Neural progenitor cell (in vitro differentiated cells): ENCODE results near the gene HCRTR1. TPM values are rescaled to one million over a fixed set of nuclear protein-coding genes. Genes with fewer than 3 reads are reported as not detected.

ENCODE experiments used
- DNase-seq: peaks from one replicate; pipeline ENCODE4 v3.0.0-alpha.2; 2016; ENCODE audit warnings: low spot score
- H2AFZ ChIP-seq: fragments of 200-600 bp; sonication (generic); replicated peaks from 2 replicates; pipeline ENCODE4 v1.6.1; 2016; ENCODE audit warnings: antibody characterized with exemption
- H3F3A ChIP-seq: fragments of 200-600 bp; sonication (generic); 2 replicates; pipeline ENCODE4 v1.6.1; 2016; ENCODE audit warnings: antibody characterized with exemption, low read depth
- H3K27ac ChIP-seq: fragments of 200-600 bp; sonication (generic); 2 replicates; pipeline ENCODE4 v1.5.1; 2016; ENCODE audit warnings: mild to moderate bottlenecking
- H3K27me3 ChIP-seq: fragments of 200-600 bp; sonication (generic); 2 replicates; pipeline ENCODE4 v1.6.1; 2016; ENCODE audit warnings: mild to moderate bottlenecking, moderate library complexity
- H3K36me3 ChIP-seq: fragments of 200-600 bp; sonication (generic); 2 replicates; pipeline ENCODE4 v1.5.1; 2016
- H3K4me1 ChIP-seq: fragments of 200-600 bp; sonication (generic); 2 replicates; pipeline ENCODE4 v1.6.1; 2016; ENCODE audit warnings: mixed run types
- H3K4me2 ChIP-seq: fragments of 200-600 bp; sonication (generic); 2 replicates; pipeline ENCODE4 v1.6.1; 2016
- H3K4me3 ChIP-seq: fragments of 200-600 bp; sonication (generic); 2 replicates; pipeline ENCODE4 v1.5.1; 2016
- H3K79me2 ChIP-seq: fragments of 200-600 bp; sonication (generic); 2 replicates; pipeline ENCODE4 v1.6.1; 2016; ENCODE audit warnings: low read depth
- H3K9ac ChIP-seq: fragments of 200-600 bp; sonication (generic); 2 replicates; pipeline ENCODE4 v1.6.1; 2016
- H3K9me3 ChIP-seq: fragments of 200-600 bp; sonication (generic); 2 replicates; pipeline ENCODE4 v1.5.1; 2016; ENCODE audit warnings: low read depth
- H4K20me1 ChIP-seq: fragments of 200-600 bp; sonication (generic); 2 replicates; pipeline ENCODE4 v1.6.1; 2016; ENCODE audit warnings: low read depth
- H3K27ac Mint-ChIP-seq: 3 replicates; pipeline ENCODE4 v1.8.0; 2021; ENCODE audit warnings: mixed read lengths
- H3K27me3 Mint-ChIP-seq: 2 replicates; pipeline ENCODE4 v1.8.0; 2022; ENCODE audit warnings: low read depth, mild to moderate bottlenecking, inconsistent platforms, moderate library complexity, mixed read lengths; ENCODE audit not compliant: insufficient read depth
- H3K36me3 Mint-ChIP-seq: 3 replicates; pipeline ENCODE4 v1.8.0; 2021; ENCODE audit warnings: mixed read lengths
- H3K4me1 Mint-ChIP-seq: 3 replicates; pipeline ENCODE4 v1.8.0; 2021; ENCODE audit warnings: mixed read lengths
- H3K4me3 Mint-ChIP-seq: 3 replicates; pipeline ENCODE4 v1.8.0; 2021; ENCODE audit warnings: mild to moderate bottlenecking, moderate library complexity, mixed read lengths
- H3K9me3 Mint-ChIP-seq: 3 replicates; pipeline ENCODE4 v1.8.0; 2020; ENCODE audit warnings: mixed read lengths
- EZH2 ChIP-seq: fragments of 200-600 bp; sonication (generic); IDR thresholded peaks from 2 replicates; pipeline ENCODE4 v1.6.1; 2017; ENCODE audit warnings: antibody characterized with exemption, mild to moderate bottlenecking, moderate library complexity
- EZH2phosphoT487 ChIP-seq: fragments of 200-600 bp; sonication (generic); IDR thresholded peaks from 2 replicates; pipeline ENCODE4 v1.6.1; 2017; ENCODE audit warnings: antibody characterized with exemption
- total RNA-seq: library from RNA; depleted of rRNA; stranded (reverse); fragments of >200 nt; gene quantifications from 2 replicates; pipeline ENCODE4 v1.2.3, GENCODE V29; 2015; ENCODE audit warnings: low replicate concordance
- TF ChIP-seq, protein P1 (sequence below): fragments of 200-600 bp; sonication (generic); IDR thresholded peaks from 2 replicates; pipeline ENCODE4 v1.5.1; 2017; ENCODE audit warnings: antibody characterized with exemption, mild to moderate bottlenecking

Gene HCRTR1
- total RNA-seq, 1 donor from 2014 or later: not detected

DNA sequence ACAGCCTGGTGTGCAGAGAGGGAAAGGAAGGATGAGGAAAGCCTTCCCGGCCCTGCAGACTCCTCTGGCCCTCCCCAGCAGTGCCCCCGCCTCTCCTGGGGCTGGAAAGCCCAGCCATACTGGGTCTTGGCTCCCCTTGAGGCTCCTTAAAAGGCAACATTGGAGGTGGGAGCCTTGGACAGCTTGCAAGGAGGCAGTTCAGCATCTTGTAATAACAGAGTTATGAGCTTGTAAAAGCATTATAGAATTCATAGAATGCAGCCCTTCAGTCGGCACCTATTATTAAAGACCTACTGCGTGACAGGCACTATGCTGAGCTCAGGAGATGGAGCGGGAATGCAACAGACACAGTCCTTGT, 37.0 kb upstream of the HCRTR1 start:
- H3K4me1 ChIP-seq: peaks cover 10% of the 10 kb centered on the region

DNA sequence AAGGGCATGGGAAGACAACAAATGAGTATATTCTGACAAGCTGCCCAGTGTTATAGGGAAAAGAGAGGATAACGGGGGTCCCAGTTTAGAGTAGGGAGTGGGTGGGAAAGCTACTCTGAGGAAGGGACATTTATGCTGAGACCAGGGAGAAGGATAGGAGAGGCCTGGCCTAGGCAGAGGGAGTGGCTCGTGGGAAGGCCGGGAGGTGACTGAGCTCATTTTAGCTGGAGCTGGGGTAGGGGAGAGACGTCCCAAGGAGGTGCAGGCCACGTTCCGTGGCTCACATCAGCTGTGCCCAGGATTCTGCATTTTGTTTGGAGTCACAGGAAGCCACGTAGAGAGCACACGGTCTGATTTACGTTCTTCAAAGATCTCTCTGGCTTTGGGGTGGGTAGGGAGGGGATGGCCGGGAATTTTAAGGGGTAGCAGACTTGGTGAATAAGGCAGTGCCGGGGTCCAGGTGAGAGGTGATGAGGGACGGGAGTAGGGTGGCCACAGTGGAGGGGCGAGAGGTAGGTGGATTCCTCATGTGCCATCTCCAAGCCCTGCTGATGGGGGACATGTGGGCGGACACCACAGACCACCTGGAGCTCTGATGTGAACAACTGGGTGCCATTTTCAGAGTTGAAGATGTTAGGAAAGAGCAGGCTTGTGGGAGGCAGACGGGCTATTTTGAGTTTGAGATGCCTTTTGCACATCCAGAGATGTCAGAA, 36.4 kb upstream of the HCRTR1 start:
- Histone ChIP-seq H2AFZ (no peak overlapping the region), H3K4me1 (peaks cover 6% of the 10 kb centered on the region), H3K27ac (no peak overlapping the region), H3K79me2 (no peaks in the 10 kb centered on the region), H3F3A (no peaks in the 10 kb centered on the region), H3K36me3 (no peaks in the 10 kb centered on the region), H3K27me3 (peaks cover 26% of the 10 kb centered on the region), H3K9me3 (no peaks in the 10 kb centered on the region), H3K4me3 (no peak overlapping the region), H4K20me1 (no peaks in the 10 kb centered on the region), H3K4me2 (no peak overlapping the region), H3K9ac (no peak overlapping the region)
- no peak for TF ChIP-seq EZH2phosphoT487
- TF ChIP-seq, protein P1, sequence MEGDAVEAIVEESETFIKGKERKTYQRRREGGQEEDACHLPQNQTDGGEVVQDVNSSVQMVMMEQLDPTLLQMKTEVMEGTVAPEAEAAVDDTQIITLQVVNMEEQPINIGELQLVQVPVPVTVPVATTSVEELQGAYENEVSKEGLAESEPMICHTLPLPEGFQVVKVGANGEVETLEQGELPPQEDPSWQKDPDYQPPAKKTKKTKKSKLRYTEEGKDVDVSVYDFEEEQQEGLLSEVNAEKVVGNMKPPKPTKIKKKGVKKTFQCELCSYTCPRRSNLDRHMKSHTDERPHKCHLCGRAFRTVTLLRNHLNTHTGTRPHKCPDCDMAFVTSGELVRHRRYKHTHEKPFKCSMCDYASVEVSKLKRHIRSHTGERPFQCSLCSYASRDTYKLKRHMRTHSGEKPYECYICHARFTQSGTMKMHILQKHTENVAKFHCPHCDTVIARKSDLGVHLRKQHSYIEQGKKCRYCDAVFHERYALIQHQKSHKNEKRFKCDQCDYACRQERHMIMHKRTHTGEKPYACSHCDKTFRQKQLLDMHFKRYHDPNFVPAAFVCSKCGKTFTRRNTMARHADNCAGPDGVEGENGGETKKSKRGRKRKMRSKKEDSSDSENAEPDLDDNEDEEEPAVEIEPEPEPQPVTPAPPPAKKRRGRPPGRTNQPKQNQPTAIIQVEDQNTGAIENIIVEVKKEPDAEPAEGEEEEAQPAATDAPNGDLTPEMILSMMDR: no peak
- no peak for TF ChIP-seq EZH2
- H3K4me1 Mint-ChIP-seq: peaks cover 9% of the 10 kb centered on the region
- no peak overlapping the region for H3K27ac Mint-ChIP-seq
- no peaks in the 10 kb centered on the region for H3K36me3 Mint-ChIP-seq
- DNase-seq: no peak
- H3K27me3 Mint-ChIP-seq: peaks cover 2% of the 10 kb centered on the region
- H3K4me3 Mint-ChIP-seq: no peak overlapping the region
- no peaks in the 10 kb centered on the region for H3K9me3 Mint-ChIP-seq

More for the DNA sequence above, 37.0 kb upstream of the HCRTR1 start:
- no peaks in the 10 kb centered on the region for H3K9me3 ChIP-seq
- H3K27ac ChIP-seq: no peak overlapping the region
- no peak overlapping the region for H2AFZ ChIP-seq
- H3K79me2 ChIP-seq: no peaks in the 10 kb centered on the region
- H3F3A ChIP-seq: no peaks in the 10 kb centered on the region
- no peak overlapping the region for H3K9ac ChIP-seq
- Mint-ChIP-seq H3K27ac (no peak overlapping the region), H3K4me3 (no peak overlapping the region), H3K9me3 (no peaks in the 10 kb centered on the region), H3K4me1 (peaks cover 9% of the 10 kb centered on the region), H3K36me3 (no peaks in the 10 kb centered on the region), H3K27me3 (peaks cover 2% of the 10 kb centered on the region)
- peaks cover 31% of the 10 kb centered on the region for H3K27me3 ChIP-seq
- no peak overlapping the region for H3K4me2 ChIP-seq
- no peak overlapping the region for H3K4me3 ChIP-seq
- no peaks in the 10 kb centered on the region for H4K20me1 ChIP-seq
- no peaks in the 10 kb centered on the region for H3K36me3 ChIP-seq
- DNase-seq: no peak
- TF ChIP-seq, protein P1: no peak
- TF ChIP-seq EZH2phosphoT487 (no peak), EZH2 (no peak)

DNA sequence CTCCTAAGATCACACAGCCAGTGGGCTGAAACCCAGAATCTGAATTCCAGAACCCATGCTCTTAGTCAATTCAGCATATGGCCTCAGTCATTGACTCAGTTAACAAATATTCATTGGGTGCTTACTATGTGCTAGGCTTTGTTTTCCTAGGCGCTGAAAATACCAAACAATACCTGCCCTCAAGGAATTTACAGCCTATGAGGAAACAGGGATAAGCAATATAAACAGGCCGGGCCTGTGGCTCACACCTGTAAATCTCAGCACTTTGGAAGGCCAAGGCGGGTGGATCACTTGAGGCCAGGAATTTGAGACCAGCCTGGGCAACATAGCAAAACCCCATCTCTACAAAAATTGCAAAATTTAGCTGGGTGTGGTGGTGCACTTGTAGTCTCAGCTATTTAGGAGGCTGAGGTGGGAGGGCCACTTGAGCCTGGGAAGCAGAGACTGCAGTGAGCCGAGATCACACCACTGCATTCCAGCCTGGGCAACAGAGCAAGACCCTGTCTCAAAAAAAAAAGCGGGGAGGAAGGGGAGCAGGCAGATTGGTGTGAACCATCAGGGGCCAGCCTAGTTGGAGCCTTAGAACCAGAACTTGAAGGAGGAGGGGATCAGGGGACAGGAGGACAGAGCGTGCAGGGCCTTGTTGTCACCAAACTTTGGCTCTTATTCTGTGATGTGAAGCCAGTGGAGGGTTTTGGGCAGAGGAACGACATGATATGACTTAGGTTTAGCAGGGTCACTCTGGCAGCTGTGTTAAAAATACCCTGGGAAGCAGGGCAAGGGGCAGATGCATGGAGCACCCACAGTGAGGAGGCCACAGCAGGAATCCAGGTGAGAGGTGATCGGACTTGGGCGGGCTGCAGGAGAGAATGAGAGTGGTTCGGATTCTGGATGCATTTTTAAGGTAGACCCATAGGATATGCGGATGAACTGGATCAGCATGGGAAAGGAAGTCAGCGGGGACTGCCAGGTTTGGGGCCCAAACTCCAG, 35.4 kb upstream of the HCRTR1 start:
- Histone ChIP-seq H4K20me1 (no peaks in the 10 kb centered on the region), H3K4me2 (no peak overlapping the region), H3K79me2 (no peaks in the 10 kb centered on the region), H3K4me3 (no peak overlapping the region), H3K27ac (no peak overlapping the region), H3K9ac (no peak overlapping the region), H3K27me3 (peaks cover 15% of the 10 kb centered on the region), H3K4me1 (no peaks in the 10 kb centered on the region), H2AFZ (no peak overlapping the region), H3K9me3 (no peaks in the 10 kb centered on the region), H3F3A (no peaks in the 10 kb centered on the region), H3K36me3 (no peaks in the 10 kb centered on the region)
- Mint-ChIP-seq H3K4me1 (peaks cover 9% of the 10 kb centered on the region), H3K4me3 (no peak overlapping the region), H3K27ac (peak overlapping the region; percentile 21), H3K9me3 (no peaks in the 10 kb centered on the region), H3K36me3 (no peaks in the 10 kb centered on the region), H3K27me3 (peaks cover 2% of the 10 kb centered on the region)
- no peak for TF ChIP-seq EZH2phosphoT487
- TF ChIP-seq EZH2: no peak
- no peak for DNase-seq
